GM19452 (cell line): ENCODE results near the gene ADAM8.
A peak's percentile ranks its signal among the peaks of the same experiment; 100 is the strongest.

ENCODE experiments used
- ATAC-seq: cut with Tn5 transposase; IDR thresholded peaks from one replicate; pipeline ENCODE4 v1.9.1; 2021; ENCODE audit not compliant: unreplicated experiment

Gene ADAM8

GRCh38 chr10:133251388-133252222, 25.1 kb downstream of the ADAM8 start:
- no peak for ATAC-seq

- ATAC-seq, result no peak
Measured at GRCh38 chr10:133249975-133250754, 26.5 kb downstream of the ADAM8 start.

GRCh38 chr10:133249094-133249780, 27.4 kb downstream of the ADAM8 start:
- no peak for ATAC-seq

- ATAC-seq, result no peak
Measured at GRCh38 chr10:133248334-133248715, 28.3 kb downstream of the ADAM8 start.

GRCh38 chr10:133247681-133248333, 28.9 kb downstream of the ADAM8 start:
- no peak for ATAC-seq

GRCh38 chr10:133246236-133246626, 30.4 kb downstream of the ADAM8 start:
- no peak for ATAC-seq

- no peak for ATAC-seq
Measured at GRCh38 chr10:133245439-133246235, 31.0 kb downstream of the ADAM8 start.

GRCh38 chr10:133243593-133243992, 33.1 kb downstream of the ADAM8 start:
- no peak for ATAC-seq

GRCh38 chr10:133242611-133243356, 33.9 kb downstream of the ADAM8 start:
- ATAC-seq, result no peak

- peak; percentile 54 for ATAC-seq
Measured at GRCh38 chr10:133241501-133242205, 35.0 kb downstream of the ADAM8 start.

GRCh38 chr10:133239990-133240389, 36.7 kb downstream of the ADAM8 start:
- ATAC-seq, result no peak

- ATAC-seq, result no peak
Measured at GRCh38 chr10:133238466-133238804, 38.2 kb downstream of the ADAM8 start.

GRCh38 chr10:133237588-133238465, 38.8 kb downstream of the ADAM8 start, which contains the start of gene VENTX:
Gene VENTX, plus strand, starts transcription at chr10:133237855. Its CDS starts 60 bp downstream, at chr10:133237915.
- ATAC-seq, result no peak

- no peak for ATAC-seq
Measured at GRCh38 chr10:133237241-133237587, 39.5 kb downstream of the ADAM8 start.

GRCh38 chr10:133236401-133237240, 40.0 kb downstream of the ADAM8 start:
- no peak for ATAC-seq

GRCh38 chr10:133235932-133236331, 40.7 kb downstream of the ADAM8 start:
- no peak for ATAC-seq

GRCh38 chr10:133235265-133235855, 41.3 kb downstream of the ADAM8 start:
- no peak for ATAC-seq
